Suprapubic skin (tissue), 4 donors: ENCODE measurements around the gene NUDT3. TPM values are rescaled to one million over a fixed set of nuclear protein-coding genes. Genes with fewer than 3 reads are reported as not detected.

Experiments used
- DNase-seq, 2 donors: peaks; one replicate each; pipeline ENCODE4 v3.0.0-alpha.2; 2019; ENCODE audit warnings: low spot score in 2 of 2
- H3K27ac ChIP-seq: fragments of 200-600 bp; sonication (generic); one replicate; pipeline ENCODE4 v1.5.1; 2019
- H3K27me3 ChIP-seq: fragments of 200-600 bp; sonication (generic); one replicate; pipeline ENCODE4 v1.5.1; 2019
- H3K36me3 ChIP-seq: fragments of 200-600 bp; sonication (generic); one replicate; pipeline ENCODE4 v1.5.1; 2019
- H3K4me1 ChIP-seq: fragments of 200-600 bp; sonication (generic); one replicate; pipeline ENCODE4 v1.5.1; 2019
- H3K4me3 ChIP-seq: fragments of 200-600 bp; sonication (generic); one replicate; pipeline ENCODE4 v1.5.1; 2019; ENCODE audit warnings: mild to moderate bottlenecking
- H3K9me3 ChIP-seq: fragments of 200-600 bp; sonication (generic); one replicate; pipeline ENCODE4 v1.5.1; 2019
- EP300 ChIP-seq: sonication (generic); formaldehyde crosslinking; IDR thresholded peaks from one replicate; pipeline ENCODE4 v1.6.1; 2017; ENCODE audit warnings: antibody characterized with exemption
- POLR2A ChIP-seq, 2 donors: fragments of 450-650 bp; IDR thresholded peaks; one replicate each; pipeline ENCODE4 v1.6.1; 2017; ENCODE audit warnings: antibody characterized with exemption in 2 of 2, mild to moderate bottlenecking in 2 of 2, moderate library complexity in 2 of 2
- POLR2AphosphoS5 ChIP-seq, 3 donors: sonication (generic); formaldehyde crosslinking; IDR thresholded peaks; one replicate each; pipeline ENCODE4 v1.6.1; 2017; ENCODE audit warnings: antibody characterized with exemption in 3 of 3
- WGBS: methylation state at CpG from one replicate; pipeline ENCODE4 v1.1.5; 2018; 5-methylcytosine and 5-hydroxymethylcytosine counted together
- total RNA-seq, 4 donors: library from RNA; depleted of rRNA; stranded (reverse); fragments of >200 nt; gene quantifications; one replicate each; pipeline ENCODE4 v1.1.0, GENCODE V29; 2016
- TF ChIP-seq, protein P1 (sequence below), 2 donors: fragments of 200-600 bp in 1 of 2; fragments of 450-650 bp in 1 of 2; sonication (generic) in 1 of 2; IDR thresholded peaks; one replicate each; pipeline ENCODE4 v1.5.1; 2016 to 2019; ENCODE audit warnings: antibody characterized with exemption in 2 of 2, mild to moderate bottlenecking in 1 of 2, moderate library complexity in 1 of 2

Gene NUDT3
- total RNA-seq, 4 donors from 2014 or later = 23.2 to 34.6 (median 28.0) TPM

DNA sequence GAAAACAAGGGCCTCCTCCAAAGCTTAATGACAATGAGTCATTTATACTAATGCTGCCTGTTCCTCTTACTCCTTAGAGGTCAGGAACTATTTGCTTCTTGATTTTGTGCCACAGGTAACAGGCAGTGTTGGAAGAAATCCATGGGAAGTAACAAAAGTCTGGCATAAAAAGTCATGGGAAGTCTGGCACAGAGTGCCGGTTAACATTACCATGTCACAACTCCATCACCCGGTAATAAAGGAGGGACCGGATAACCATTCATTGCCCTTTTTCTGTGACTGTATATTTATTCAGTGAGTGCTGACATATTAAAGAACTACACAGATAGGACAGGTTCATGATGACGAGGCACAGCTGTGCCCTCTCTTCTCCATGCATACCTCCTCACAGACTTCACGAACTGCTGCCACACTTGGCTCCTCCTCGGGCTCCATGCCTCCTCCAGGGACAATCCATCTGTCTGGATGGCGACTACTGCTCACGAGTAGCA, 50.9 kb downstream of the NUDT3 start:
- 40% methylated on average over 8 of the region's 8 CpGs for WGBS
- TF ChIP-seq POLR2A (IDR thresholded peaks at IDR 0.05) (no peak), POLR2AphosphoS5 (IDR thresholded peaks at IDR 0.05) (no peak), EP300 (no peak)
- TF ChIP-seq, protein P1, sequence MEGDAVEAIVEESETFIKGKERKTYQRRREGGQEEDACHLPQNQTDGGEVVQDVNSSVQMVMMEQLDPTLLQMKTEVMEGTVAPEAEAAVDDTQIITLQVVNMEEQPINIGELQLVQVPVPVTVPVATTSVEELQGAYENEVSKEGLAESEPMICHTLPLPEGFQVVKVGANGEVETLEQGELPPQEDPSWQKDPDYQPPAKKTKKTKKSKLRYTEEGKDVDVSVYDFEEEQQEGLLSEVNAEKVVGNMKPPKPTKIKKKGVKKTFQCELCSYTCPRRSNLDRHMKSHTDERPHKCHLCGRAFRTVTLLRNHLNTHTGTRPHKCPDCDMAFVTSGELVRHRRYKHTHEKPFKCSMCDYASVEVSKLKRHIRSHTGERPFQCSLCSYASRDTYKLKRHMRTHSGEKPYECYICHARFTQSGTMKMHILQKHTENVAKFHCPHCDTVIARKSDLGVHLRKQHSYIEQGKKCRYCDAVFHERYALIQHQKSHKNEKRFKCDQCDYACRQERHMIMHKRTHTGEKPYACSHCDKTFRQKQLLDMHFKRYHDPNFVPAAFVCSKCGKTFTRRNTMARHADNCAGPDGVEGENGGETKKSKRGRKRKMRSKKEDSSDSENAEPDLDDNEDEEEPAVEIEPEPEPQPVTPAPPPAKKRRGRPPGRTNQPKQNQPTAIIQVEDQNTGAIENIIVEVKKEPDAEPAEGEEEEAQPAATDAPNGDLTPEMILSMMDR (IDR thresholded peaks at IDR 0.05) = no peak
- Histone ChIP-seq H3K4me1 (peaks cover 37% of the 10 kb centered on the region), H3K27ac (peak overlapping the region; percentile 35), H3K4me3 (no peak overlapping the region), H3K27me3 (no peaks in the 10 kb centered on the region), H3K36me3 (no peaks in the 10 kb centered on the region), H3K9me3 (no peaks in the 10 kb centered on the region)
- no peak for DNase-seq

GRCh38 chr6:34340906-34341480, 51.5 kb downstream of the NUDT3 start:
- 73% methylated on average over 3 of the region's 3 CpGs for WGBS
- no peaks in the 10 kb centered on the region for H3K36me3 ChIP-seq
- no peaks in the 10 kb centered on the region for H3K27me3 ChIP-seq
- H3K4me1 ChIP-seq = peaks cover 37% of the 10 kb centered on the region
- H3K27ac ChIP-seq = peak overlapping the region; percentile 35
- no peak for DNase-seq
- TF ChIP-seq, protein P1 (IDR thresholded peaks at IDR 0.05) = no peak
- TF ChIP-seq EP300 (no peak), POLR2A (IDR thresholded peaks at IDR 0.05) (no peak), POLR2AphosphoS5 (IDR thresholded peaks at IDR 0.05) (no peak)
- H3K4me3 ChIP-seq = no peak overlapping the region
- no peaks in the 10 kb centered on the region for H3K9me3 ChIP-seq

DNA sequence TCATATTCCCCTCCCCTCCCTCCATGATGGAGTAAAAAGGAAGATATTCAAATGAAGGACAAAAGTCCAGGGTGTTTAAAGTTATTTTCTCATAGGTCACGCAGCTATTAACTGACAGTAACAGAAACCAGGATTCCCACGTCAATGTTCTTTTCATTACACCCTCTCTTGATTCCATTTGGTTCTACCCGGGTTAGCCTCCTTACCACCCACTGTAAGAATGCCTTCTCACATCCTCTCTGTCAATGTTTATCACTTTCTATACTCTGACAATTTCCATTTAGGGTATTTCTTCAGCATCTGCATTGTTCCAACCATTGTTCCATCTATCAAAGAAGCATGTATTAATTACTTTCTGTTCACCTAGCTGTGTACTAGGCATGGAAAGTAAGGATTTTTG, 52.1 kb downstream of the NUDT3 start:
- no peak for DNase-seq
- Histone ChIP-seq H3K27ac (no peak overlapping the region), H3K4me3 (no peak overlapping the region), H3K9me3 (no peaks in the 10 kb centered on the region), H3K4me1 (peaks cover 37% of the 10 kb centered on the region), H3K27me3 (no peaks in the 10 kb centered on the region), H3K36me3 (no peaks in the 10 kb centered on the region)
- TF ChIP-seq EP300 (no peak), POLR2A (IDR thresholded peaks at IDR 0.05) (no peak), POLR2AphosphoS5 (IDR thresholded peaks at IDR 0.05) (no peak)
- TF ChIP-seq, protein P1 (IDR thresholded peaks at IDR 0.05) = no peak
- 95% methylated on average over 3 of the region's 3 CpGs for WGBS

GRCh38 chr6:34339971-34340370, 52.5 kb downstream of the NUDT3 start:
- WGBS = 87% methylated on average over 3 of the region's 3 CpGs
- Histone ChIP-seq H3K27me3 (no peaks in the 10 kb centered on the region), H3K27ac (no peak overlapping the region), H3K36me3 (no peaks in the 10 kb centered on the region), H3K4me1 (peaks cover 37% of the 10 kb centered on the region), H3K9me3 (no peaks in the 10 kb centered on the region), H3K4me3 (no peak overlapping the region)
- no peak for DNase-seq
- TF ChIP-seq, protein P1 (IDR thresholded peaks at IDR 0.05) = no peak
- TF ChIP-seq POLR2AphosphoS5 (IDR thresholded peaks at IDR 0.05) (no peak), EP300 (no peak), POLR2A (IDR thresholded peaks at IDR 0.05) (no peak)

GRCh38 chr6:34339432-34339831, 53.0 kb downstream of the NUDT3 start:
- Histone ChIP-seq H3K4me1 (peaks cover 37% of the 10 kb centered on the region), H3K9me3 (no peaks in the 10 kb centered on the region), H3K27ac (no peak overlapping the region), H3K27me3 (no peaks in the 10 kb centered on the region), H3K4me3 (no peak overlapping the region), H3K36me3 (no peaks in the 10 kb centered on the region)
- TF ChIP-seq POLR2A (IDR thresholded peaks at IDR 0.05) = no peak
- TF ChIP-seq, protein P1 (IDR thresholded peaks at IDR 0.05) = no peak
- no peak for TF ChIP-seq EP300
- no peak for TF ChIP-seq POLR2AphosphoS5 (IDR thresholded peaks at IDR 0.05)
- DNase-seq = no peak
- 21% methylated on average over 1 of the region's 1 CpG for WGBS
